ENCODE results near the gene NRXN3. TPM values are rescaled to one million over a fixed set of nuclear protein-coding genes. Genes with fewer than 3 reads are reported as not detected.

NRXN3 gene
- total and polyA plus RNA-seq, 2 of the 4 experiments (the other 2 are of a cell fraction): 4.8 to 25.1 TPM

GRCh38 chr14:78644824-78645559, 474.8 kb downstream of the NRXN3 start:
- Histone ChIP-seq H3K36me3 (ENCODE audit: control insufficient read depth, insufficient read depth, low read length) (no peaks in the 10 kb centered on the region), H2BK5ac (ENCODE audit: low read depth, low read length, poor library complexity, severe bottlenecking) (no peak overlapping the region), H3K14ac (replicated peaks; ENCODE audit: low read depth, low read length) (no peak overlapping the region), H3K23ac (ENCODE audit: low read depth, low read length) (no peak overlapping the region), H2BK120ac (ENCODE audit: low read depth, low read length) (no peak overlapping the region), H3K9me3 (ENCODE audit: control insufficient read depth, insufficient read depth, low read length) (peaks cover 6% of the 10 kb centered on the region), H3K79me1 (ENCODE audit: low read depth in 1 of 2, low read length in 2 of 2) (no peaks in the 10 kb centered on the region), H3K27ac (ENCODE audit: insufficient read depth, low read length) (no peak overlapping the region), H3K18ac (ENCODE audit: low read depth, low read length) (no peak overlapping the region), H4K20me1 (ENCODE audit: insufficient read depth, low read length) (no peaks in the 10 kb centered on the region), H3K56ac (ENCODE audit: extremely low read depth, insufficient read depth, low read length) (no peak overlapping the region), H4K91ac (ENCODE audit: insufficient read depth, low read depth, low read length) (no peak overlapping the region), H3K9me1 (ENCODE audit: insufficient read depth, low read length) (no peaks in the 10 kb centered on the region), H2BK20ac (ENCODE audit: low read depth, low read length) (no peak overlapping the region), H3K4ac (ENCODE audit: low read depth, low read length) (no peak overlapping the region), H3K27me3 (ENCODE audit: control insufficient read depth, insufficient read depth, low read length) (no peaks in the 10 kb centered on the region), H3K4me1 (ENCODE audit: control insufficient read depth, insufficient read depth, low read length) (no peaks in the 10 kb centered on the region), H3K4me2 (ENCODE audit: low read depth, low read length) (no peak overlapping the region), H3K4me3 (ENCODE audit: insufficient read depth, low read depth, low read length) (no peak overlapping the region), H2AK5ac (ENCODE audit: low read depth, low read length) (no peak overlapping the region), H4K5ac (ENCODE audit: low read depth, low read length) (no peak overlapping the region), H3K9ac (ENCODE audit: low read depth, low read length) (no peak overlapping the region), H4K8ac (ENCODE audit: low read depth in 2 of 2, low read length in 2 of 2) (no peak overlapping the region), H2AFZ (replicated peaks; ENCODE audit: low read length, poor library complexity) (no peak overlapping the region), H2BK15ac (ENCODE audit: low read depth, low read length) (no peak overlapping the region), H2AK9ac (replicated peaks; ENCODE audit: low read depth, low read length, poor library complexity) (no peak overlapping the region)
- no peak for TF ChIP-seq CHD1 (IDR thresholded peaks at IDR 0.05; ENCODE audit: low read depth, low read length)
- TF ChIP-seq RFX5 (IDR thresholded peaks at IDR 0.05; ENCODE audit: low read depth, low read length): no peak
- no peak for TF ChIP-seq CEBPB (IDR thresholded peaks at IDR 0.05; ENCODE audit: low read depth, low read length)
- no peak for TF ChIP-seq USF2 (IDR thresholded peaks at IDR 0.05; ENCODE audit: low read depth, low read length)
- no peak for TF ChIP-seq RCOR1 (IDR thresholded peaks at IDR 0.05; ENCODE audit: insufficient replicate concordance, low read length)
- TF ChIP-seq BHLHE40 (IDR thresholded peaks at IDR 0.05; ENCODE audit: low read depth, low read length): no peak
- TF ChIP-seq MXI1 (IDR thresholded peaks at IDR 0.05; ENCODE audit: borderline replicate concordance, low read depth, low read length): no peak
- no peak for TF ChIP-seq RAD21 (IDR thresholded peaks at IDR 0.05; ENCODE audit: low read length)
- TF ChIP-seq NFE2L2 (IDR thresholded peaks at IDR 0.05; ENCODE audit: low read depth, low read length): no peak
- TF ChIP-seq ELK1 (IDR thresholded peaks at IDR 0.05; ENCODE audit: borderline replicate concordance, low read depth, low read length): no peak
- no peak for TF ChIP-seq POLR2A (IDR thresholded peaks at IDR 0.05; ENCODE audit: low read depth, low read length)
- no peak for TF ChIP-seq MAZ (IDR thresholded peaks at IDR 0.05; ENCODE audit: borderline replicate concordance, low read depth, low read length)
- TF ChIP-seq CTCF (conservative IDR thresholded peaks at IDR 0.05; ENCODE audit: low read depth, low read length): no peak
- no peak for TF ChIP-seq FOS (IDR thresholded peaks at IDR 0.05; ENCODE audit: low read depth, low read length)
- TF ChIP-seq MAFK (IDR thresholded peaks at IDR 0.05; ENCODE audit: low read depth, low read length): no peak
- no peak for TF ChIP-seq SMC3 (IDR thresholded peaks at IDR 0.05; ENCODE audit: low read depth, low read length)
- DNase-seq (no peak), ATAC-seq (ENCODE audit: low read depth) (no peak)
- intact Hi-C loops (cut with micrococcal nuclease) (no loop called here), in situ Hi-C loops (cut with MboI; ENCODE audit: low sequenced_read_pairs) (no loop called here), dilution Hi-C loops (cut with HindIII; ENCODE audit: low sequenced_read_pairs, unreplicated experiment) (no loop called here)
- no TSS peak for BruUV-seq (replicated peaks)
- CTCF ChIA-PET: no interaction called here
- POLR2A ChIA-PET (ENCODE audit: unreplicated experiment): no interaction called here
- WGBS, 2 experiments (ENCODE audit: extremely low coverage in 2 of 2, insufficient read length in 1 of 2): 63% methylated on average over 8 of the region's 22 CpGs; no CpG with 5 or more reads in 1 of the 2 experiments

All from IMR-90 (cell line).